Lower leg skin (tissue), 4 donors: ENCODE results near the gene CDKAL1. TPM values are rescaled to one million over a fixed set of nuclear protein-coding genes. Genes with fewer than 3 reads are reported as not detected.

Source experiments
- DNase-seq, 2 donors: peaks; one replicate each; pipeline ENCODE4 v3.0.0-alpha.2; 2019; ENCODE audit warnings: low spot score in 2 of 2
- H3K4me3 ChIP-seq: fragments of 200-600 bp; sonication (generic); 2 replicates; pipeline ENCODE4 v1.5.1; 2017; ENCODE audit warnings: mild to moderate bottlenecking, low read depth; ENCODE audit not compliant: poor library complexity, severe bottlenecking
- CTCF ChIP-seq, 3 donors: fragments of 450-650 bp; IDR thresholded peaks; one replicate each; pipeline ENCODE4 v1.5.1; 2016; ENCODE audit warnings: antibody characterized with exemption in 3 of 3, mild to moderate bottlenecking in 3 of 3, moderate library complexity in 2 of 3
- POLR2A ChIP-seq, 2 donors: fragments of 450-650 bp; IDR thresholded peaks; one replicate each; pipeline ENCODE4 v1.6.1; 2016 to 2017; ENCODE audit warnings: antibody characterized with exemption in 2 of 2, mild to moderate bottlenecking in 1 of 2, moderate library complexity in 1 of 2
- WGBS, 2 donors: methylation state at CpG; one replicate each; pipeline ENCODE4 v1.1.5; 2018; 5-methylcytosine and 5-hydroxymethylcytosine counted together
- intact Hi-C: fragments of 100-400 bp; cut with DNase I; formaldehyde crosslinking; loops from one replicate; pipeline ENCODE4 v1.15.0; 2023; ENCODE audit warnings: low total_unique reads
- total RNA-seq, 4 donors: library from RNA; depleted of rRNA; stranded (reverse); fragments of >200 nt; gene quantifications; one replicate each; pipeline ENCODE4 v1.1.0, GENCODE V29; 2016

CDKAL1 gene
- total RNA-seq, 4 donors from 2014 or later = 10.3 to 18.0 (median 11.6) TPM

DNA sequence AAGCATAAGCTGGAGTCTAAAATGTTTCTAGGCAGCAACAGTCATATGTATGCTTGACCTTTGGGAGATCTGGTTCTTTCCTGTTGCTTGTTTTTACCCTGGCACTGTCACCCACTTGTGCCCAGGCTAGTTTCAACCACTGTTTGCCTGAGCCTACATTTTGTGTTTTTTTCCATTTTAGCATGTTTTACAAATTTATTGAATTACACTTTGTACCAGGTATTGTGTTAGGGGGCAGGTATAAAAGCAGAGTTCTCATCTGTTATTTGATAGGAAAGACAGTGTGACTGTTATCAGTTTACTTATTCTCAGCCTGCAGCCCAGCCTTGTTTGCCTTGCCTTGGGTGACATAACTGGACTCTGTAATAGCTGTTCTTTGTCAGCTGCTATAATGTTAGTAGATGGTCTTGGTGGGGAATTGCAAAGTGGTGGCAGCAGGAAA lies 147.0 kb downstream of the CDKAL1 start:
- TF ChIP-seq POLR2A (IDR thresholded peaks at IDR 0.05) = no peak
- no peak for TF ChIP-seq CTCF (IDR thresholded peaks at IDR 0.05)
- no peak overlapping the region for H3K4me3 ChIP-seq
- no peak for DNase-seq
- intact Hi-C loops = no loop called here

- H3K4me3 ChIP-seq = no peak overlapping the region
- DNase-seq = no peak
- 96 to 99% methylated on average over 3 of the region's 3 CpGs for WGBS, 2 donors
- intact Hi-C loops = no loop called here
- TF ChIP-seq POLR2A (IDR thresholded peaks at IDR 0.05) (no peak), CTCF (IDR thresholded peaks at IDR 0.05) (no peak)
Measured at GRCh38 chr6:20684474-20684873, 150.2 kb downstream of the CDKAL1 start.

DNA sequence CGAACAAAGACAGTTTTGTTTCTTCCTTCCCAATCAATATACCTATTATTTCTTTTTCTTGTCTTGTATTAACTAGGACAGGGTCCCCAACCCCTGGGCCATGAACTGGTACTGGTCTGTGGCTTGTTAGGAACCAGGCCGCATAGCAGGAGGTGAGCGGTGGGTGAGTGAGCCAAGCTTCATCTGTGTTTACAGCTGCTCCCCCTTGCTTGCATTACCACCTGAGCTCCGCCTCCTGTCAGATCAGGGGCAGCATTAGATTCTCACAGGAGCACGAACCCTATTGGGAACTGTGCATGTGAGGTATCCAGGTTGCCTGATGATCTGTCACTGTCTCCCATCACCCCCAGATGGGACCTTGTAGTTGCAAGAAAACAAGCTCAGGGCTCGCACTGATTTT lies 151.9 kb downstream of the CDKAL1 start:
- intact Hi-C loops = no loop called here
- no peak for TF ChIP-seq POLR2A (IDR thresholded peaks at IDR 0.05)
- no peak for DNase-seq
- no peak overlapping the region for H3K4me3 ChIP-seq
- 88 to 93% methylated on average over 6 of the region's 6 CpGs for WGBS, 2 donors

- intact Hi-C loops = no loop called here
- no peak for DNase-seq
- WGBS, 2 donors = 96 to 100% methylated on average over 2 of the region's 2 CpGs
Measured at GRCh38 chr6:20687494-20687893, 153.2 kb downstream of the CDKAL1 start.

DNA sequence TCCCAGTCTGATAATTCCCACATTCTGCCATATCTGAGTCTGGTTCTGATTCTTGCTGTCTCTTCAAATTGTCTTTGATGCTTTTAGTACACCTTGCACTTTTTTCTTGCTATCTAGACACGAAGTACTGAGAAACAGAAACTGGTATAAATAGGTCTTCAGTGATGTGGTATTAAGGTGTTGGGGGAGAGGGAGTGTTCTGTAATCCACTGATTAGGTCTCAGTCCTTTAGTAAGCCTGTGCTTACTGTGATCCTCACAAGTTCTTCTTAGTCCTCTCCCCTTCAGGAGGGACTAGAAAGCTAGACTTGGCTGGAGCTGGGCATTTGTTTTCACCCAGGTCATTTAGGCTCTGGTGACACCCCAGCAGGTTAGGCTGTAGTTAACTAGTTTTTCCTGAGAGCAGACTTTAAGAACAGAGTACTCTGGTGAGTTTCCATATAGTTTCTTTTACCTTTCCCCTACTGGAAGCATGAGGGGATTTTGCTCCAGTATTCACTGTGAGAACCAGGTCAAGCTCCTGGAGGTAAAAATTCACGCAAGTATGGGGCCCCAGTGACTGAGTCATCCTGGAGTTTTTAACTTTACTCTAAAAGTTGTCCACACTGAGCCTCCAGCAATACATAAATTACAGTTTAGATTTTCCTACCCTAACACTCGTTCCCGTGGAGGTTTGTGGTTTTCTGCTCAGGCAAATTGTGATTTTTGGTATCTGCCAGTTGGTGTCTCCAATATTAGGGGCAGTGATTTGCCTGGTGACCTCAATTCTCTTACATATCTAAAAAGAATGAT lies 154.6 kb downstream of the CDKAL1 start:
- intact Hi-C loops = no loop called here
- H3K4me3 ChIP-seq = no peak overlapping the region
- TF ChIP-seq POLR2A (IDR thresholded peaks at IDR 0.05) (no peak), CTCF (IDR thresholded peaks at IDR 0.05) (no peak)
- WGBS, 2 donors = 46 to 54% methylated on average over 4 of the region's 4 CpGs
- no peak for DNase-seq

More at GRCh38 chr6:20687494-20687893, 153.2 kb downstream of the CDKAL1 start:
- no peak for TF ChIP-seq POLR2A (IDR thresholded peaks at IDR 0.05)
- H3K4me3 ChIP-seq = no peak overlapping the region

- H3K4me3 ChIP-seq = no peak overlapping the region
- no peak for DNase-seq
- 90 to 97% methylated on average over 5 of the region's 5 CpGs for WGBS, 2 donors
- no peak for TF ChIP-seq CTCF (IDR thresholded peaks at IDR 0.05)
- TF ChIP-seq POLR2A (IDR thresholded peaks at IDR 0.05) = no peak
- intact Hi-C loops = no loop called here
Measured at GRCh38 chr6:20691185-20691584, 156.9 kb downstream of the CDKAL1 start.

DNA sequence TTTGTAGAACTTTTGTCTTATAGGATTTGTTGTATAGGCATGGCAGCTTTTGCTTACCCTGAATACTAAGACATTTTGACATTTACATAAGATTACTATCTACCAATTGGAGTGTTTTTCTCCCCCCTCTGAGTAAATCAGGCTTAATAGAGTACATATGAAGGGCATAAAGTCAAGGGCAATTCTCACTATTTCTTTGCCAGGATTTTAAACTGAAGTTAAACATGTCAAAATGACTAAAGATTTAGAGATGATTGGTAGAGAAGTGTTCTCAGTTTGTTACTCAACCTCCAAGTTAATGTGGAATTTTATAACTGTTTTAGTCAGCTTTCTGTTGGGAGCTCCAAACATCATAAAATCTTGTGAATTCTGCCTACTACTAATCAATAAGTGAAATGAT lies 157.8 kb downstream of the CDKAL1 start:
- no peak for TF ChIP-seq POLR2A (IDR thresholded peaks at IDR 0.05)
- no peak for TF ChIP-seq CTCF (IDR thresholded peaks at IDR 0.05)
- H3K4me3 ChIP-seq = no peak overlapping the region
- intact Hi-C loops = no loop called here
- no peak for DNase-seq
